CD4-positive, alpha-beta T cell treated with Interleukin-4 for 4 hours (primary cell): ENCODE measurements around the gene STIMATE.

ENCODE experiments used
- DNase-seq: peaks from one replicate; pipeline ENCODE4 v3.0.0-alpha.2; 2020

Gene STIMATE

GRCh38 chr3:52788890-52789745 lies 108.2 kb downstream of the STIMATE start:
- no peak for DNase-seq

DNA sequence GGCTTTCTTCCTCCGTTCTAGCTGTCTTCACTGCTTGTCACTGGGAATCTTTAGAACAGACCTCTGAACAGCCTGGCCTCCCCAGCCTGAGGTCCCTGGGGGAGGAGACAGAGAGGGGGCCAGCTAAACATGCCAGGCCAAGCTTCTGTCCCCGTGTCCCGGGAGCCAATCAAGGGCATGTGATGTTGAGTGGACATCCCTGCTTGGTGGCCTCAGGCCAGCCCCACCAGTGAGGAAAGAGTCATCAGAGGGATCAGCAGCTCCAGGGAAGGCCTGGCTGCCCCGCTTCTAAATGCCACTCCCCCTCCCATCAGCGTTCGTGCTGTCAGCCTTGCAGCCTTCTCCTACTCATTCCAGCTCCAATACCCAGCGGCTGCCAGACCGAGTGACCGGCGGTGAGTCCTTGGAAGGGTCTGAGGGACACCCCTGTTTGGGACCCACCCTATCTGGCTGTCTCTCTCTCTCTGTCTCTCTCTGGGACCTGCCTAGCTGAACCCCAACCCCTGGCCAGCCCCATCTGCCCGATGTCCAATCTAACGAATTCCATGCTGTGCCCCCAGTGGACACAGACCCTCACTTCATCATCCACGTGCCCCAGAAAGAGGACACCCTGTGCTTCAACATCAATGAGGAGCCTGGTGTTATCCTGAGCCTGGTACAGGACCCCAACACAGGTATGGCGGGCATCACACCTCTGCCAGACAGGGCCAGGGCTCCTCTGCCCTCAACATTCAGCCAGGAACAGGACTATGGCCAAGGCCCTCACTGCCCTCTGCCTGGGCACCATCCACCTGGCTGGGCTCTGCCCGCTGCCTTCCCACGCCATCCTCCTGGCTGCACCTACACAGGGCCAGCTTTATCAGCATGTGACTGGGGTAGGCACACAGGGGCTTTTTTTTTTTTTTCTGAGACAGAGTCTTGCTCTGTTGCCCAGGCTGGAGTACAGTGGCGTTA lies 109.4 kb downstream of the STIMATE start:
- no peak for DNase-seq

DNA sequence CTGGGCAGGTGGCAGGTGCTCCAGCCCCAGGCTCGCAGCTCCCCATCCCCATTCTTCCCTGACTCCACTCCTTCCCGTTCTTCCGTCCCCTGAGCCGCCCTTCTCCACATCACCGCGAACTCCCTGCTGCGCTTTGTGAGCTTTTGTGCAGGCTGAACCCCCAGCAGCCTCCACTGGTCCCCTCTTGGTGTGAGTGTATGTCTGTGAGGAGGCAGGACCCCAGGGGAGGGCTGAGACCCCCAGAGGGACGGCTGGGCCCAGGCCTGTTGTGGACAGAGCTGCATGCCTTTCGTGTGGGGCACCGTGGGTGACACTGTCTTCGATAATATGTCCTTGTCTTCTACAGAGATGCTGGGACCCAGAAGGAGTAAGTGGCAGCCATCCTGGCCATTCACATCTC lies 110.1 kb downstream of the STIMATE start:
- DNase-seq: no peak
